Thyroid gland (tissue), 4 donors: ENCODE results near the gene DNAH1.

ENCODE experiments used
- POLR2A ChIP-seq, 2 donors: fragments of 450-650 bp; IDR thresholded peaks; one replicate each; pipeline ENCODE4 v1.6.1; 2017; ENCODE audit warnings: antibody characterized with exemption in 2 of 2, mild to moderate bottlenecking in 2 of 2, moderate library complexity in 1 of 2
- TF ChIP-seq, protein P1 (sequence below), 6 experiments: fragments of 200-600 bp in 3 of 6; fragments of 450-650 bp in 3 of 6; sonication (generic) in 3 of 6; IDR thresholded peaks; one replicate each; pipeline ENCODE4 v1.5.1; 2016 to 2019; ENCODE audit warnings: antibody characterized with exemption in 6 of 6, mild to moderate bottlenecking in 2 of 6, inconsistent platforms in 1 of 6, moderate library complexity in 1 of 6

DNA sequence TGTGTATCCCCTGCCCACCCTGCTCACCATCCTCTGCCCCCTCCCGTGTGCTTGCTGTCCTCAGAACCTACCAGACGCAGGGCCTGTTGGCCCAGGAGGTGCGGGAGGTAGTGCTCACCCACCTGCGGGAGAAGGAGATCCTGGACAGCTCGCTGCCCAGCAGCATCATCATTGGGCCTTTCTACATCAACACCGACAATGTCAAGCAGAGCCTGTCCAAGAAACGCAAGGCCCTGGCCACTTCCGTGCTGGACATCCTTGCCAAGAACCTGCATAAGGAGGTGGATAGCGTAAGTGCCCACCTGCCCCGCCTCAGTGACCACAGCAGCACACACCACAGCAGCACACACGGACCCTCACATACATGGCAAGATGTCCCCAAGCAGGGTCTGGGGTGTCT is 33.0 kb downstream of the DNAH1 start:
- TF ChIP-seq, protein P1, sequence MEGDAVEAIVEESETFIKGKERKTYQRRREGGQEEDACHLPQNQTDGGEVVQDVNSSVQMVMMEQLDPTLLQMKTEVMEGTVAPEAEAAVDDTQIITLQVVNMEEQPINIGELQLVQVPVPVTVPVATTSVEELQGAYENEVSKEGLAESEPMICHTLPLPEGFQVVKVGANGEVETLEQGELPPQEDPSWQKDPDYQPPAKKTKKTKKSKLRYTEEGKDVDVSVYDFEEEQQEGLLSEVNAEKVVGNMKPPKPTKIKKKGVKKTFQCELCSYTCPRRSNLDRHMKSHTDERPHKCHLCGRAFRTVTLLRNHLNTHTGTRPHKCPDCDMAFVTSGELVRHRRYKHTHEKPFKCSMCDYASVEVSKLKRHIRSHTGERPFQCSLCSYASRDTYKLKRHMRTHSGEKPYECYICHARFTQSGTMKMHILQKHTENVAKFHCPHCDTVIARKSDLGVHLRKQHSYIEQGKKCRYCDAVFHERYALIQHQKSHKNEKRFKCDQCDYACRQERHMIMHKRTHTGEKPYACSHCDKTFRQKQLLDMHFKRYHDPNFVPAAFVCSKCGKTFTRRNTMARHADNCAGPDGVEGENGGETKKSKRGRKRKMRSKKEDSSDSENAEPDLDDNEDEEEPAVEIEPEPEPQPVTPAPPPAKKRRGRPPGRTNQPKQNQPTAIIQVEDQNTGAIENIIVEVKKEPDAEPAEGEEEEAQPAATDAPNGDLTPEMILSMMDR (IDR thresholded peaks at IDR 0.05), result no peak
- TF ChIP-seq POLR2A (IDR thresholded peaks at IDR 0.05), result no peak
